Stimulated activated CD4-positive, alpha-beta T cell treated with anti-CD3 and anti-CD28 coated beads, Interleukin-12 subunit alpha, Interleukin-12 subunit beta, amount 100 ng/mL, for 48 hours (primary cell): ENCODE measurements around the gene KIAA0040.
"Not testable (repeated sequence)": the region's sequence is repeated elsewhere in the genome, so short reads cannot be mapped to it uniquely, and the experiment has no call there.

Source experiments
- DNase-seq, 3 donors: peaks; one replicate each; pipeline ENCODE4 v3.0.0-alpha.2; 2020; ENCODE audit warnings: low read depth in 2 of 3, low spot score in 1 of 3

Gene KIAA0040

GRCh38 chr1:175108331-175108820, 84.2 kb downstream of the KIAA0040 start:
- DNase-seq = not testable (repeated sequence)
